B cell (primary cell): ENCODE data around the gene LDHA. TPM values are rescaled to one million over a fixed set of nuclear protein-coding genes. Genes with fewer than 3 reads are reported as not detected.

Experiments
- ATAC-seq: fragments of 200-7000 bp; cut with Tn5 transposase; one replicate; pipeline ENCODE4 v1.10.0; 2021; ENCODE audit warnings: low read depth, mild to moderate bottlenecking, moderate number of reproducible peaks, moderate library complexity
- CTCF ChIA-PET: fragments of 350-600 bp; sonication (Branson Sonifier 250); formaldehyde crosslinking; loops from one replicate; lab custom pipeline; 2021; ENCODE audit warnings: antibody characterized with exemption, inconsistent platforms; lab: Charles Lee
- POLR2A ChIA-PET: fragments of 350-600 bp; sonication (Branson Sonifier 250); formaldehyde crosslinking; loops from one replicate; lab custom pipeline; 2021; ENCODE audit warnings: antibody characterized with exemption; lab: Charles Lee
- DNase-seq: peaks from one replicate; pipeline ENCODE4 v3.0.0; 2013
- H2AFZ ChIP-seq: 2 replicates; pipeline ENCODE4 v1.6.1; 2012; ENCODE audit warnings: mild to moderate bottlenecking, low read depth, low read length; ENCODE audit not compliant: insufficient read depth, poor library complexity, severe bottlenecking
- H3K27ac ChIP-seq, 2 donors: 1 replicate in 1 of 2; 2 replicates in 1 of 2; pipeline ENCODE4 v1.5.1; 2012 to 2013; ENCODE audit warnings: low read length in 2 of 2, mild to moderate bottlenecking in 2 of 2, moderate library complexity in 1 of 2
- H3K27me3 ChIP-seq, 4 experiments: fragments of 200-600 bp in 1 of 4; sonication (generic) in 1 of 4; replicated peaks in 1 of 4; 1 replicate in 2 of 4; 2 replicates in 2 of 4; pipeline versions ENCODE4 v1.6.1 to v1.7.0; 2013 to 2016; ENCODE audit warnings: low read length in 3 of 4, mild to moderate bottlenecking in 2 of 4, mixed read lengths in 1 of 4, moderate library complexity in 1 of 4; ENCODE audit not compliant: insufficient read depth in 4 of 4, control insufficient read depth in 3 of 4; ENCODE audit errors: control extremely low read depth in 1 of 4
- H3K36me3 ChIP-seq, 2 experiments: replicated peaks in 1 of 2; 1 replicate in 1 of 2; 2 replicates in 1 of 2; pipeline versions ENCODE4 v1.6.1 to v1.7.1; 2013; ENCODE audit warnings: low read length in 1 of 2; ENCODE audit not compliant: insufficient read depth in 2 of 2, control insufficient read depth in 1 of 2; ENCODE audit errors: control extremely low read depth in 1 of 2, extremely low read depth in 1 of 2
- H3K4me1 ChIP-seq, 2 donors: fragments of 200-600 bp in 1 of 2; sonication (generic) in 1 of 2; 1 replicate in 1 of 2; 2 replicates in 1 of 2; pipeline versions ENCODE4 v1.5.1 to v1.6.1; 2013 to 2017; ENCODE audit warnings: low read length in 2 of 2; ENCODE audit not compliant: control insufficient read depth in 2 of 2, insufficient read depth in 2 of 2
- H3K4me2 ChIP-seq: replicated peaks from 2 replicates; pipeline ENCODE3; 2012; ENCODE audit warnings: mild to moderate bottlenecking, low read depth, low read length; ENCODE audit not compliant: poor library complexity, severe bottlenecking
- H3K4me3 ChIP-seq, 5 experiments: fragments of 200-600 bp in 1 of 5; sonication (generic) in 1 of 5; 1 replicate in 3 of 5; 2 replicates in 2 of 5; pipeline versions ENCODE4 v1.5.1 to v1.7.0; 2011 to 2016; ENCODE audit warnings: low read length in 4 of 5, mild to moderate bottlenecking in 4 of 5, low read depth in 2 of 5, control low read depth in 1 of 5, moderate library complexity in 1 of 5; ENCODE audit not compliant: insufficient read depth in 1 of 5; ENCODE audit errors: control extremely low read depth in 1 of 5, extremely low read depth in 1 of 5
- H3K79me2 ChIP-seq: fragments of 200-600 bp; sonication (generic); one replicate; pipeline ENCODE4 v1.6.0; 2016; ENCODE audit warnings: low read length; ENCODE audit not compliant: control insufficient read depth, insufficient read depth
- H3K9ac ChIP-seq: fragments of 200-600 bp; sonication (generic); 2 replicates; pipeline ENCODE4 v1.6.1; 2017; ENCODE audit warnings: mild to moderate bottlenecking, low read length, moderate library complexity
- H3K9me3 ChIP-seq, 3 donors: one replicate each; pipeline versions ENCODE4 v1.6.1 to v1.7.1; 2013; ENCODE audit warnings: low read length in 2 of 3; ENCODE audit not compliant: control insufficient read depth in 2 of 3, insufficient read depth in 1 of 3; ENCODE audit errors: control extremely low read depth in 1 of 3
- H4K20me1 ChIP-seq: 2 replicates; pipeline ENCODE4 v1.6.0; 2012; ENCODE audit warnings: mild to moderate bottlenecking, low read length; ENCODE audit not compliant: insufficient read depth, control insufficient read depth, poor library complexity, severe bottlenecking
- H3K27ac Mint-ChIP-seq: one replicate; pipeline ENCODE4 v1.8.0; 2021; ENCODE audit warnings: mixed read lengths
- H3K27me3 Mint-ChIP-seq: one replicate; pipeline ENCODE4 v1.8.0; 2021; ENCODE audit warnings: mixed read lengths
- H3K4me1 Mint-ChIP-seq: one replicate; pipeline ENCODE4 v1.8.0; 2021; ENCODE audit warnings: mixed read lengths
- H3K4me3 Mint-ChIP-seq: one replicate; pipeline ENCODE4 v1.8.0; 2021; ENCODE audit warnings: mixed read lengths
- H3K9me3 Mint-ChIP-seq: one replicate; pipeline ENCODE4 v1.8.0; 2022; ENCODE audit warnings: mixed read lengths; ENCODE audit not compliant: insufficient read depth
- EZH2 ChIP-seq: IDR thresholded peaks from 2 replicates; pipeline ENCODE4 v1.6.1; 2012; ENCODE audit warnings: borderline replicate concordance, low read depth, mild to moderate bottlenecking, moderate library complexity, low read length; ENCODE audit not compliant: insufficient read depth, poor library complexity, severe bottlenecking
- WGBS: methylation state at CpG from one replicate; pipeline ENCODE4 v1.1.5; 2013; ENCODE audit warnings: missing lambda C conversion rate; ENCODE audit not compliant: insufficient coverage; 5-methylcytosine and 5-hydroxymethylcytosine counted together
- intact Hi-C: fragments of 100-400 bp; cut with micrococcal nuclease; formaldehyde crosslinking; loops from one replicate; pipeline ENCODE4 v1.10.0; 2022
- polyA plus RNA-seq: library from polyadenylated mRNA; depleted of rRNA; stranded (reverse); fragments of >200 nt; gene quantifications from 2 replicates; pipeline ENCODE4 v1.2.3, GENCODE V29; 2012
- total RNA-seq, 2 donors: library from RNA; stranded (reverse); fragments of 120-200 nt in 1 of 2; gene quantifications; 1 replicate in 1 of 2; 2 replicates in 1 of 2; pipeline versions ENCODE4 v1.2.3 to v1.2.4, GENCODE V29; 2013 to 2022
- TF ChIP-seq, protein P1 (sequence below): fragments of 200-600 bp; IDR thresholded peaks from one replicate; pipeline ENCODE4 v1.8.0; 2022; ENCODE audit warnings: antibody characterized with exemption, mild to moderate bottlenecking

LDHA gene
- total and polyA plus RNA-seq, 2 donors (not counting 1 experiment from before 2014, with no cell fraction given) = 91.2 to 113 TPM

DNA sequence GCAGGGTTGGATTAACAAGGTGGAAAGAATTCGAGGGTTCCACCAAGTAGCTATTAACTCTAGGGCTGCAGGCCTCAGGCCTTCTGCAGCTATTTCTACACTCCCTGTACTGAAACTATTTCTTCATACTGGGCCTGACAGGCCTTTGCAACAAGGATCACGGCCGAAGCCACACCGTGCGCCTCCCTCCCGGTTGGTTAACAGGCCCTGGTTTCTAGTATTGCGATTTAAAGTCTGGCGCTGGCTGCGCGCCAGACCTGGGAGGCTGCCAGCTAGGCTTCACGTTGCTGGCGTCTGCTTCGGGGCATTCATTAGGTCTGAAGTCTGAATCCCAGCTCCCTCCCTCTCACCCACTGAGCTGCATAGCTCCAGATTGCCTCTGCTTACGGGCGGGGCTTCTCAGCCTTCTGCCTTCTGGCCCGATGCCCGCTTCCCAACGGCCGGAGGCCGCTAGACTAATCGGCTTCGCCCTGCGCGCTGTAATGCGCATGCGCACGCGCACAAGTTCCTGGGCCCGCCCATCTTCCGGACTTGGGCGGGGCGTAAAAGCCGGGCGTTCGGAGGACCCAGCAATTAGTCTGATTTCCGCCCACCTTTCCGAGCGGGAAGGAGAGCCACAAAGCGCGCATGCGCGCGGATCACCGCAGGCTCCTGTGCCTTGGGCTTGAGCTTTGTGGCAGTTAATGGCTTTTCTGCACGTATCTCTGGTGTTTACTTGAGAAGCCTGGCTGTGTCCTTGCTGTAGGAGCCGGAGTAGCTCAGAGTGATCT is 1.6 kb downstream of the LDHA start:
- Histone ChIP-seq H3K27ac (peak overlapping the region; percentile 48 to 71), H3K27me3 (no peaks in the 10 kb centered on the region), H3K4me3 (peak overlapping the region; percentile 72 to 96 (median 92)), H3K4me2 (peak overlapping the region; percentile 81), H3K79me2 (peaks cover 56% of the 10 kb centered on the region), H3K4me1 (peaks cover 11 to 15% of the 10 kb centered on the region in 2 donors), H3K9me3 (no peaks in the 10 kb centered on the region), H2AFZ (peak overlapping the region; percentile 77), H3K9ac (peak overlapping the region; percentile 96), H4K20me1 (peaks cover 33% of the 10 kb centered on the region), H3K36me3 (peaks cover 10 to 37% of the 10 kb centered on the region in 2 experiments)
- Mint-ChIP-seq H3K27ac (peak overlapping the region; percentile 94), H3K27me3 (no peaks in the 10 kb centered on the region), H3K4me1 (peaks cover 28% of the 10 kb centered on the region), H3K9me3 (no peaks in the 10 kb centered on the region), H3K4me3 (peak overlapping the region; percentile 98)
- DNase-seq (peak; percentile 98), ATAC-seq (peak; percentile 78)
- ChIA-PET CTCF (interaction anchor here (0.6 to 2.5 kb wide), 5 partner anchors 8 to 326 kb away, joined by 3 to 15 read pairs (median 4); partner anchors contain the start of genes GTF2H1, HPS5 and SAAL1), POLR2A (interaction anchor here (1.2 to 3.4 kb wide), 5 partner anchors 12 to 238 kb away, joined by 4 to 18 read pairs (median 10); partner anchors contain the start of genes GTF2H1, HPS5, SPTY2D1 and TSG101)
- TF ChIP-seq, protein P1, sequence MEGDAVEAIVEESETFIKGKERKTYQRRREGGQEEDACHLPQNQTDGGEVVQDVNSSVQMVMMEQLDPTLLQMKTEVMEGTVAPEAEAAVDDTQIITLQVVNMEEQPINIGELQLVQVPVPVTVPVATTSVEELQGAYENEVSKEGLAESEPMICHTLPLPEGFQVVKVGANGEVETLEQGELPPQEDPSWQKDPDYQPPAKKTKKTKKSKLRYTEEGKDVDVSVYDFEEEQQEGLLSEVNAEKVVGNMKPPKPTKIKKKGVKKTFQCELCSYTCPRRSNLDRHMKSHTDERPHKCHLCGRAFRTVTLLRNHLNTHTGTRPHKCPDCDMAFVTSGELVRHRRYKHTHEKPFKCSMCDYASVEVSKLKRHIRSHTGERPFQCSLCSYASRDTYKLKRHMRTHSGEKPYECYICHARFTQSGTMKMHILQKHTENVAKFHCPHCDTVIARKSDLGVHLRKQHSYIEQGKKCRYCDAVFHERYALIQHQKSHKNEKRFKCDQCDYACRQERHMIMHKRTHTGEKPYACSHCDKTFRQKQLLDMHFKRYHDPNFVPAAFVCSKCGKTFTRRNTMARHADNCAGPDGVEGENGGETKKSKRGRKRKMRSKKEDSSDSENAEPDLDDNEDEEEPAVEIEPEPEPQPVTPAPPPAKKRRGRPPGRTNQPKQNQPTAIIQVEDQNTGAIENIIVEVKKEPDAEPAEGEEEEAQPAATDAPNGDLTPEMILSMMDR = no peak
- TF ChIP-seq EZH2 = no peak
- under 1% methylated on average over 46 of the region's 46 CpGs for WGBS
- intact Hi-C loops = loop anchor here (1.0 to 10.0 kb wide), 8 partner anchors 12 to 1969 kb away; partner anchors contain the start of genes GTF2H1, HPS5, HTATIP2 and IGSF22
